ENCODE results near the gene SFN. TPM values are rescaled to one million over a fixed set of nuclear protein-coding genes. Genes with fewer than 3 reads are reported as not detected.

The SFN gene
- total and polyA plus RNA-seq, 7 donors = 1.1 to 729 (median 209) TPM; not detected in 2

GRCh38 chr1:26889551-26890466 is 26.9 kb downstream of the SFN start, which contains the start of gene GPN2:
Gene GPN2 (minus strand): TSS chr1:26890283. CDS start chr1:26890096, 187 bp downstream.
- Histone ChIP-seq H3K27me3 (no peaks in the 10 kb centered on the region), H3K27ac (peak within 1 kb of the TSS; percentile 88 to 92 (median 90)), H3K4me1 (peaks cover 0 to 23% (median 21%) of the 10 kb centered on the region in 4 donors), H3K36me3 (peaks cover 27 to 76% (median 48%) of the 10 kb centered on the region in 4 donors), H3K4me3 (peak within 1 kb of the TSS; percentile 66 to 81 (median 74)), H3K9me3 (no peaks in the 10 kb centered on the region)
- 1% methylated on average over 89 of the region's 89 CpGs for WGBS, 2 donors
- peak; percentile 86 for DNase-seq
- intact Hi-C loops (cut with DNase I) = no loop called here
- TF ChIP-seq POLR2A (IDR thresholded peaks at IDR 0.05) (peak; percentile 44 to 64), CTCF (IDR thresholded peaks at IDR 0.05) (no peak), POLR2AphosphoS5 (IDR thresholded peaks at IDR 0.05) (peak; percentile 80 to 92 (median 86))

DNA sequence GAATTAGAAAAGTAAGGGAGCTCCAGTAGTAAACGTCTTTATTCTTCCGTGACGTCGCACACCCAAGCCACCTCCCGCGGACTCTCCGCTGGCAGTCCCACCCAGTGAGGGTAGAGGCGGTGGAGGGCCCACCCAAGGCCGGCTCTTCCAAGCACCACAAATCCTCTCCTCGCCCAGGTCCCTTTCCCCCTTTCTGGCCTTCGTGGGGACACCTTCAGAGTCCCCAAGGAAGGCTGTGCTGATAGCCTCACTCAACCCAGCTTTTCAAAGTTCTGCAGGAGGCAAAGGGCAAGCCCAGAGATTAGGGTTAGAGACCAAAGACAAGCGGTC is 27.5 kb downstream of the SFN start:
- intact Hi-C loops (cut with DNase I) = no loop called here
- Histone ChIP-seq H3K36me3 (peaks cover 21 to 76% (median 46%) of the 10 kb centered on the region in 4 donors), H3K4me1 (peaks cover 0 to 23% (median 21%) of the 10 kb centered on the region in 4 donors), H3K27ac (peak overlapping the region; percentile 88 to 92 (median 90)), H3K9me3 (no peaks in the 10 kb centered on the region), H3K27me3 (no peaks in the 10 kb centered on the region), H3K4me3 (peak overlapping the region; percentile 66 to 81 (median 74))
- TF ChIP-seq CTCF (IDR thresholded peaks at IDR 0.05) = no peak
- TF ChIP-seq POLR2A (IDR thresholded peaks at IDR 0.05) = no peak
- no peak for TF ChIP-seq EP300 (IDR thresholded peaks at IDR 0.05)
- no peak for TF ChIP-seq POLR2AphosphoS5 (IDR thresholded peaks at IDR 0.05)
- WGBS, 2 donors = 1 to 5% methylated on average over 12 of the region's 12 CpGs
- DNase-seq = peak; percentile 68

- intact Hi-C loops (cut with DNase I) = no loop called here
- Histone ChIP-seq H3K36me3 (peaks cover 4 to 68% (median 31%) of the 10 kb centered on the region in 4 donors), H3K4me1 (peaks cover 0 to 20% (median 17%) of the 10 kb centered on the region in 4 donors), H3K9me3 (no peaks in the 10 kb centered on the region), H3K27ac (no peak overlapping the region), H3K4me3 (no peak overlapping the region), H3K27me3 (no peaks in the 10 kb centered on the region)
- TF ChIP-seq POLR2AphosphoS5 (IDR thresholded peaks at IDR 0.05) (no peak), CTCF (IDR thresholded peaks at IDR 0.05) (no peak), EP300 (IDR thresholded peaks at IDR 0.05) (no peak), POLR2A (IDR thresholded peaks at IDR 0.05) (no peak)
- 96 to 97% methylated on average over 13 of the region's 13 CpGs for WGBS, 2 donors
- DNase-seq = no peak
These were observed 31.3 kb downstream of the SFN start for GRCh38 chr1:26894263-26894662.

DNA sequence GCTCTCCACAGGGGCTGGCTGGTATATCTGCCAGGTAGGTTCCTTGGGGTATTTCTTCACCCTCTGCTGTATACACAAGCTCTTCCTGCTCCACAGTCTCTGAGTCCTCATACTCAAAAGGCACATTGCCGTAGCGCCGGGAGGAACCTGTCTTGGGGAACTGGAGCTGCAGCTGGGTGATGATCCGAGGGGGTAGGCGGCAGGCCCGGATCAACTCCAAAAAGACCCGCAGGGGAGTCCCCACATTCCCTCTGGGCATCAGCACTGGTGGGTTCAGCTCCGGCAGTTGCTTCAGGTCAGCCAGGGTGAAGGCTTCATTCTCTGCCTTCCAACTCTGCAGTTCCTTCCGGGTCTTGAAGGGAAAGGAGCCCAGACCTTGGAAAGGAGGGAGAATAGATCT is 34.4 kb downstream of the SFN start:
- no peak for DNase-seq
- Histone ChIP-seq H3K27me3 (no peaks in the 10 kb centered on the region), H3K36me3 (peaks cover 4 to 58% (median 30%) of the 10 kb centered on the region in 4 donors), H3K4me1 (peaks cover 0 to 21% (median 13%) of the 10 kb centered on the region in 4 donors), H3K4me3 (no peak overlapping the region), H3K9me3 (no peaks in the 10 kb centered on the region), H3K27ac (no peak overlapping the region)
- intact Hi-C loops (cut with DNase I) = no loop called here
- 94 to 96% methylated on average over 9 of the region's 9 CpGs for WGBS, 2 donors
- no peak for TF ChIP-seq POLR2A (IDR thresholded peaks at IDR 0.05)
- no peak for TF ChIP-seq CTCF (IDR thresholded peaks at IDR 0.05)
- no peak for TF ChIP-seq POLR2AphosphoS5 (IDR thresholded peaks at IDR 0.05)
- no peak for TF ChIP-seq EP300 (IDR thresholded peaks at IDR 0.05)

Measured in sigmoid colon (tissue), 7 donors.